Measurements from ENCODE around the gene C11orf68.

Gene C11orf68

DNA sequence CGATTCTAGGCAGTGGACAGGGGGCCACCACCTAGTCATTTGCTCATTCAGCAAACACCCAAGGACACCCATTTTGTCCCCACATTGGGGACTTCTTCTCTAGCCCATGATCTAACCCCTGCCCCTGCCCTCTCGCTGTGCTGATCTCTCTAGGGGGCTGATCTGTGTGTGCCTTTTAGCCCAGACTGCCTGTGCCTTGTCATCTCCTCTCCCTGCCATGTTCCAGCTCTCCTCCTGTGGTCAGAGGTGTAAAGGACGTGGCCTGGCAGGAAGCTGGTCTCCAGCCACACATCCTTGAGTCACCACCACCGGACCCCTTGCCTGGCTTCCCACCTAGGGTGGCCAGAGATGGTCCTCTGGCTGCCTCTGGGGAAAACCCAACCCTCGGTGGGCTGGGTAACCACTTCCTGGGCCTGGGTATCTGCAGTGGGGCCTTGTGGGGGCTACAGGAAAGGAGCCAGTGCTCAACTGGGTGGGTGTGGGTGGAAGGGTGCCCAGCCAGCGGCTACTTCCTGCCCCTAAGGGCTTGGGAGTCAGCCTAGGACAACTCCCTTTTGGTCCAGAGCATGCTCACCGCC lies 37.9 kb downstream of the C11orf68 start:
- TF ChIP-seq CTCF (IDR thresholded peaks at IDR 0.05; ENCODE audit: low read depth, low read length) = no peak
- H3K4me3 ChIP-seq (replicated peaks in 1 of 2; ENCODE audit: low read depth in 2 of 2, low read length in 2 of 2) = no peak overlapping the region
- DNase-seq (ENCODE audit: low read depth in 2 of 2) = no peak

DNA sequence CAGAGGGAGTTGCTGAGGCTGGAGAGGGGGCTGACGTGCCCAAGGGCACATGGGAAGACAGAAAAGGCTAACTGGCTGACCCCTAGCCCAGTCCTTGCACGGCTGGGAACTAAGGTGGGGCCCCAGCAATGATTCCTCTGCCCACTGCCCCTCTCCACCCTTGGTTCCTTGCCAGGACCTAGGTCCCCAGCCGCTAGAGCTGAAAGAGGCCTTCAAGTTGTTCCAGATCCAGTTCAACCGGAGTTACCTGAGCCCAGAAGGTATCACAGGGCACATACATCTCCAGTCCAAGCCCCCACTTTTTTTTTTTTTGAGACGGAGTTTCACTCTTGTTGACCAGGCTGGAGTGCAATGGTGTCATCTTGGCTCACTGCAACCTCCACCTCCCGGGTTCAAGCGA lies 38.8 kb downstream of the C11orf68 start:
- no peak overlapping the region for H3K4me3 ChIP-seq (replicated peaks in 1 of 2; ENCODE audit: low read depth in 2 of 2, low read length in 2 of 2)
- no peak for TF ChIP-seq CTCF (IDR thresholded peaks at IDR 0.05; ENCODE audit: low read depth, low read length)
- no peak for DNase-seq (ENCODE audit: low read depth in 2 of 2)

DNA sequence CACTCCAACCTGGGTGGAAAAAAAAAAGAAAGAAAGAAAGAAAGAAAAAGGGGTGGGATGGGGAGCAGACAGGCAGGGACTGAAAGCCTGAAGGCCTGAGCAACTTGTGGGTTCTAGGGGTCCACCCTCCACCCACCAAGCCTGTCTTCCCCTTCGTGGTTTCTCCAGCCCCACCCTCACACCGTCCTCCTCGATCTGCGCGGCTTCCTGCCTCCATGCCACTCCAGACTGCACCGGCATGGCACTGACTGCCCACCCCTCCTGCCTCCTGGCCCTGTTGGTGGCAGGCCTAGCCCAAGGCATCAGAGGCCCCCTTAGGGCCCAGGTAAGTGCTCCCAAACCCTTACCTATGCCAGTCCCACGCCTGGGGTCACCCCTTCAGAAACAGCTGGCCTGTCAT lies 39.2 kb downstream of the C11orf68 start, which contains the start of gene CTSW:
Gene CTSW (plus strand): TSS at position 221 of the 400 bp plus-strand sequence. CDS start 18 bp downstream, at position 239.
- TF ChIP-seq CTCF (IDR thresholded peaks at IDR 0.05; ENCODE audit: low read depth, low read length) = no peak
- no peak for DNase-seq (ENCODE audit: low read depth in 2 of 2)
- no peak within 1 kb of the TSS for H3K4me3 ChIP-seq (replicated peaks in 1 of 2; ENCODE audit: low read depth in 2 of 2, low read length in 2 of 2)

DNA sequence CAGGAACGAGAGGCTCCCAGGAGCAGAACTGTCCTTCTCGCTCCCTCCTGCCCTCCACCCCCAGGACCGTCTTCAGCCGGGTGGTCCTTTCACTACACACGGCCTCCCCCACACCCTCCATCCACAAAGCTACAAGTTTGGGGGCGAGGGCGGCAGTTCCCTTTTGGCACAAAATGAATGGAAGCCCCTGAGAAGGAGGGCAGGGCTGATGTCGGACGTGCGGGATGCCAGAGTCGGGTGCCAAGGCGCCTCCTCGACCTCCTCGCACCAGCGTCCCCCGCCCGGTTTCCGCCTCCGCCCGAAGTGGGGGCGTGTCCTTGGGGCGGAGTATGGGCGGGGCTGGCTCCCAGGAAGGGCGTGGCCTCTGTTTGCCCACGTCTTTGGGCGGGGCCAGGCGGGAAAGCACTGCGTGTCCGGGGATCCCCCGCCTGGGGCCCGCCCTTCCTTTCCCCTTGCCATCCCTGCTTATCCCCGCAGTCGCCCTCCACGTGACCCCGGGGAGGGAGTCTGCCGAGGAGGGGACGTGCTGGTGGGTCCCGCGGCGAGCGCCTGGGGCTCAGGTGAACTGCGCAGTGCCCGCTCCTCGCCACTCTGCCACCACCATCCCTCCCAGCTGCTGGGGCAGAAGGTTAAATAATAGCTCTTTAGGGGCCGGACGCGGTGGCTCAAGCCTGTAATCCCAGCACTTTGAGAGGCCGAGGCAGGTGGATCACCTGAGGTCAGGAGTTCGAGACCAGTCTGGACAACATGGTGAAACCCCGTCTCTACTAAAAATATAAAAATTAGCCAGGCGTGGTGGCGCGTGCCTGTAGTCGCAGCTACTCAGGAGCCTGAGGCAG lies 45.3 kb downstream of the C11orf68 start:
- DNase-seq (ENCODE audit: low read depth in 2 of 2) = peak; percentile 93 to 95
- no peak for TF ChIP-seq CTCF (IDR thresholded peaks at IDR 0.05; ENCODE audit: low read depth, low read length)
- peak overlapping the region; percentile 59 to 65 for H3K4me3 ChIP-seq (replicated peaks in 1 of 2; ENCODE audit: low read depth in 2 of 2, low read length in 2 of 2)

- DNase-seq (ENCODE audit: low read depth in 2 of 2) = peak in 1 of 2 donors; percentile 65
- TF ChIP-seq CTCF (IDR thresholded peaks at IDR 0.05; ENCODE audit: low read depth, low read length) = no peak
- peak within 1 kb of the TSS; percentile 61 to 65 for H3K4me3 ChIP-seq (replicated peaks in 1 of 2; ENCODE audit: low read depth in 2 of 2, low read length in 2 of 2)
Measured at GRCh38 chr11:65872586-65873317, 46.1 kb downstream of the C11orf68 start, which contains the start of gene EFEMP2. EFEMP2 (minus strand) TSS chr11:65872800; CDS start chr11:65872354, 446 bp downstream.

DNA sequence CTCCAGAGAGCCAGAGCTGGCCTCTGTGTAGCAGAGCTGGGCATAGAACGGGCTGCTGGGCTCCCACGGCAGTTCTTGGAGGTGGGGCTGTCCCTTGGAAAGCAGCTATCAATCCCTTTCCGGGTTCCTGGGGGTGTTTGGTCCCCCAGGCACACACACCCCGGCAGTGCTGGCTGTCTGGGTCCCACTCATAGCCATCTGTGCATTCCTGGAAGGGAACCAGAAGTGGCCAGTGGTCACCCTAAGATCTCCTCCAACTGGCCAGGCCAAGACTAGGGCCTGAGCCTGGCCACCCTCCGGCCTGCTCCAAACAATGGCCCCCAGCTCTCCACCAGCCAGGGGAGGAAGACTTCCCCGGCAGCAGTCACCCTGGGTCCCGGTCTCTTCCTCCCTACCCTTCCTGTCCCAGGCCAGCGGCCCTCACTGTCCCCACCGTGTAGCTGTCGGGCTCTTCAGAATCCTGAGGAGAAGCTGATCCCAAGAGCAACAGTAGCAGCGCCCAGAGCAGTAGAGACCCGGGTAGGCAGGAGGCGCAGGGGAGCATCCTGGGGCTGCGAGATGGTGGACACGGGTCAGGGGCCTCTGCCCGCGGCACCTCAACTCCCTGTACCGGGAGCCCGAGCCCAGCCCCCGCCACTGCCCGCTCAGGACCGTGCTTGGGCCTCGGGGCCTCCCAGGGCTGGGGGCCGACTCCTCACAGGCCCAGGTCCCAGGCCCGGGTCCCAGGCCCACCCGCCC lies 46.9 kb downstream of the C11orf68 start:
- TF ChIP-seq CTCF (IDR thresholded peaks at IDR 0.05; ENCODE audit: low read depth, low read length) = peak; percentile 34
- DNase-seq (ENCODE audit: low read depth in 2 of 2) = peak in 1 of 2 donors; percentile 51
- peak overlapping the region; percentile 61 to 65 for H3K4me3 ChIP-seq (replicated peaks in 1 of 2; ENCODE audit: low read depth in 2 of 2, low read length in 2 of 2)

All from cardiac fibroblast (primary cell).